ENCODE measurements around the gene LIPI.

The LIPI gene

DNA sequence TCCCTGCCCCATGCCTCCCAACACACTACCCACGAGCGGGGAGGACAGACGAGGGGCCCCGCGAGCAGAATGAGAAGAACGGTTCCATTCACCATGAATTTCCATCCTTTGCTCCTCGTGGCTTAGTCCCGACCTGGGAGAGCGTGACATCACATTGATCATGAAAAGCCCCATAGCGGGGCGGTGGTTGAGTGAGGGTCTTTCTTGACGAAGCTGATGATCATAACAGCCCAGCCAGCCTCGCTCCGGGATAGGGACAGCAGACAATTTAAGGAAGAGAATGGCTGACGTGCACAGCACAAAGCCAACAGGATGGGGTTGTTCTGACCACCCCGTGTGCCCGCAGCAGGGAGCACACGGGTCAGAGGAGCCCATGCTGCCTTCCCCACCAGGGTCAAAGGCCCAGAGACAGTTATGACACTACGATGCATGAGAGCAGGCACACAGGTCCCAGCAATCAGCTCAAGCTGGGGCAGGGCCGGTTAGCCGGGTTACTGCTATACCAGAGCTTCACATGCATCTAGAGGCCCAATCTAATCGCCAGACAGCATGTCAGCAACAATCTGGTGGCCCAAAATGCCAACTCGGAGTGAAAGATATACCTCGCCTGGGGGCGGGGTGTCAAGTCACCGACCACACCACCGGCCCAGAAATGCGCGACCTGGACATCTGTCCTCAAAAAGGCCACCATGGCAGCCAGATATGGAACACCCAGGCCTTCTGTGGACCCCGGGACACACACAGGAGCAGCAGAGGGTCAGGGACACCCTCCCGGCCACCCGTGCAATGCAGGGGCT lies 135.2 kb downstream of the LIPI start:
- DNase-seq (ENCODE audit: low read depth), result no peak
- TF ChIP-seq CTCF (conservative IDR thresholded peaks at IDR 0.05; ENCODE audit: low read length), result no peak
- no peak overlapping the region for H3K4me3 ChIP-seq (ENCODE audit: low read length)

DNA sequence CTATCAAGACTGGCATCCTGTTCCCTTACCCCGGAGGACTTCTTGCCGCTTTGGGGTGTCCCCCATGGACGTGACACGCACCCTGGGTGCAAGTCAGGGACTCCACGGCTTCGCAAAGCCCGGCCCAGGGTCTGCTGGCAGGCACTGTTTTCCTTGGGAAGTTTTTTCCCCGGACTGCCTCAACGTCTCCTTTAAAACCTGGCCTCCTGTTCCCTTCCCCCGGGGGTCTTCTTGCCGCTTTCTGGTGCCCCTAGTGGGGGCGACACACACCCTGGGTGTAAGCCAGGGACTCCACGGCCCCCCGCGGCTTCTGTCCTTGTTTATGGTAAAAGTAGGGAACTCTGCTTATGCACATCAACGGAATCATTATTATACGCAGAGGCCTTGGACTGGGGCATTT lies 136.6 kb downstream of the LIPI start:
- DNase-seq (ENCODE audit: low read depth), result no peak
- H3K4me3 ChIP-seq (ENCODE audit: low read length), result no peak overlapping the region
- no peak for TF ChIP-seq CTCF (conservative IDR thresholded peaks at IDR 0.05; ENCODE audit: low read length)

DNA sequence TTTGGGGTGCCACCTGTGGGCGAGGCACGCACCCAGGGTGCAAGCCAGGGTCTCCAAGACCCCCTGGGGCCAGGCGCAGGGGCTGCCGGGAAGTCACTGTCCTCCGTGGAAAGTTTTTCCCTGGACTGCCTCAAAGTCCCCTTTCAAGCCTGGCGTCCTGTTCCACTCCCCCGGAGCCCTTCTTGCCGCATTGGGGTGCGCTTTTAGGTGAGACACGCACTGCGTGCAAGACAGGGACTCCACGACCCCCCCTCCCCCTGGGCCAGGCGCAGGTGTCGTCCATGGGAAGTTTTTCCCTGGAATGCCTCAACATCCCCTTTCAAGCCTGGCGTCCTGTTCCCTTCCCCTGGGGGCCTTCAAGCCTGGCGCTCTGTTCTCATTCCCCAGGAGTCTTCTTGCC lies 137.1 kb downstream of the LIPI start:
- H3K4me3 ChIP-seq (ENCODE audit: low read length), result no peak overlapping the region
- TF ChIP-seq CTCF (conservative IDR thresholded peaks at IDR 0.05; ENCODE audit: low read length), result no peak
- DNase-seq (ENCODE audit: low read depth), result no peak

DNA sequence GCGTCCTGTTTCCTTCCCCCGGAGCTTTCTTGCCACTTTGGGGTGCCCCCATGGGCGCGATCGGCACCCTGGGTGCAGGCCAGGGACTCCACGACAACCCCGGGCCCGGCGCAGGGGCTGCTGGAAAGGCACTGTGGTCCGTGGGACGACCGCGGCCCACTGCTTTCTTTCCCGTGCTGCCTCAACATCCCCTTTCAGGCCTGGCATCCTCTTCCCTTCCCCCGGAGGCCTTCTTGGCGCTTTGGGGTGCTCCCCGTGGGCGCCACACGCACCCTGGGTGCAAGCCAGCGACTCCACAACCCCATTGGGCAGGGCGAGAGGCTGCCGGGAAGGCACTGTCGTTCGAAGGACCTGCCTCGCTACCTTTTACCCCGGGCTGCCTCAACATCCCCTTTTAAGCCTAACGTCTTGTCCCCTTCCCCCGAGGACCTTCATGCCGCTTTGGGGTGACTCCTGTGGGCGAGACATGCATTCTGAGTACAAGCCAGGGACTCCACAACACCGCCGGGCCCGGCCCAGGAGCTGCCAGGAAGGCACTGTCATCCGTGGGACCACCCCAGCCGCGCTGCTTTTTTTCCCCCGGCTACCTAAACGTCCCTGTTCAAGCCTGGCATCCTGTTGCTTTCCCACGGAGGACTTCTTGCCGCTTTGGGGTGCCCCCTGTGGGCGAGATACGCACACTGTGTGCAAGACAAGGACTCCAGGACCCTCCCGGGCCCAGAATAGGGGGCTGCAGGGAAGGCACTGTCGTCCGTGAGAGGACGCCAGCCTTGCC lies 137.8 kb downstream of the LIPI start:
- TF ChIP-seq CTCF (conservative IDR thresholded peaks at IDR 0.05; ENCODE audit: low read length), result no peak
- no peak for DNase-seq (ENCODE audit: low read depth)

GRCh38 chr21:14071902-14072734 lies 138.6 kb downstream of the LIPI start:
- H3K4me3 ChIP-seq (ENCODE audit: low read length), result no peak overlapping the region
- no peak for DNase-seq (ENCODE audit: low read depth)
- no peak for TF ChIP-seq CTCF (conservative IDR thresholded peaks at IDR 0.05; ENCODE audit: low read length)

More for the DNA sequence above, 137.8 kb downstream of the LIPI start:
- H3K4me3 ChIP-seq (ENCODE audit: low read length), result no peak overlapping the region

- TF ChIP-seq CTCF (conservative IDR thresholded peaks at IDR 0.05; ENCODE audit: low read length), result no peak
- no peak overlapping the region for H3K4me3 ChIP-seq (ENCODE audit: low read length)
- DNase-seq (ENCODE audit: low read depth), result no peak
Measured at GRCh38 chr21:14070968-14071367, 139.8 kb downstream of the LIPI start.
